HepG2 (cell line): ENCODE measurements around the gene DQX1. TPM values are rescaled to one million over a fixed set of nuclear protein-coding genes. Genes with fewer than 3 reads are reported as not detected.

Experiments
- ARHGAP35 ChIP-seq: sonication (generic); formaldehyde crosslinking; IDR thresholded peaks from 2 replicates; pipeline ENCODE4 v1.9.0; 2022; ENCODE audit warnings: mild to moderate bottlenecking, inconsistent platforms, moderate library complexity, missing genetic modification reagents, borderline replicate concordance
- ARNT2 ChIP-seq: sonication (generic); formaldehyde crosslinking; IDR thresholded peaks from 2 replicates; pipeline ENCODE4 v1.8.0; 2022; ENCODE audit warnings: mild to moderate bottlenecking, low read depth, missing genetic modification reagents, moderate library complexity
- ATF1 ChIP-seq: IDR thresholded peaks from 2 replicates; pipeline ENCODE4 v1.6.1; 2016; ENCODE audit warnings: mild to moderate bottlenecking, control low read depth
- BATF2 ChIP-seq: sonication (generic); formaldehyde crosslinking; IDR thresholded peaks from 2 replicates; pipeline ENCODE4 v1.8.0; 2022; ENCODE audit warnings: mild to moderate bottlenecking, missing genetic modification reagents, moderate library complexity
- EZH2 ChIP-seq: conservative IDR thresholded peaks from 2 replicates; pipeline ENCODE4 v1.6.1; 2012; ENCODE audit warnings: mild to moderate bottlenecking, low read depth, low read length, moderate library complexity
- HNF4G ChIP-seq, 2 experiments: sonication (generic) in 1 of 2; formaldehyde crosslinking in 1 of 2; IDR thresholded peaks; 2 replicates each; pipeline versions ENCODE4 v1.4.0 to v1.6.1; 2011 to 2020; ENCODE audit warnings: borderline replicate concordance in 2 of 2, low read depth in 2 of 2, mild to moderate bottlenecking in 2 of 2, low read length in 1 of 2, missing genetic modification reagents in 1 of 2, moderate library complexity in 1 of 2
- KDM1A ChIP-seq: IDR thresholded peaks from 2 replicates; pipeline ENCODE4 v1.6.1; 2016; ENCODE audit warnings: missing compliant biosample characterization
- NFKB2 ChIP-seq: sonication (generic); formaldehyde crosslinking; IDR thresholded peaks from 2 replicates; pipeline ENCODE4 v1.4.0; 2020; ENCODE audit warnings: missing genetic modification reagents, borderline replicate concordance
- NRL ChIP-seq: sonication (generic); formaldehyde crosslinking; IDR thresholded peaks from 2 replicates; pipeline ENCODE4 v1.5.0; 2020; ENCODE audit warnings: missing genetic modification reagents, mild to moderate bottlenecking, moderate library complexity, borderline replicate concordance
- POLR2AphosphoS5 ChIP-seq: IDR thresholded peaks from 2 replicates; pipeline ENCODE4 v1.6.1; 2012; ENCODE audit warnings: low read depth, low read length
- RFXAP ChIP-seq: sonication (generic); formaldehyde crosslinking; IDR thresholded peaks from 2 replicates; pipeline ENCODE4 v1.4.0; 2020; ENCODE audit warnings: missing genetic modification reagents, borderline replicate concordance
- SRF ChIP-seq: IDR thresholded peaks from 2 replicates; pipeline ENCODE4 v1.6.1; 2011; ENCODE audit warnings: mild to moderate bottlenecking, low read depth, low read length, moderate library complexity
- SRY ChIP-seq: sonication (generic); formaldehyde crosslinking; IDR thresholded peaks from 2 replicates; pipeline ENCODE4 v1.8.0; 2022; ENCODE audit warnings: mild to moderate bottlenecking, missing genetic modification reagents
- TCF7L2 ChIP-seq: IDR thresholded peaks from 2 replicates; pipeline ENCODE4 v1.6.1; 2011; ENCODE audit warnings: mild to moderate bottlenecking, low read depth, low read length, moderate library complexity
- ZNF343 ChIP-seq: sonication (generic); formaldehyde crosslinking; IDR thresholded peaks from 2 replicates; pipeline ENCODE4 v1.4.0; 2020; ENCODE audit warnings: mild to moderate bottlenecking, missing genetic modification reagents
- ZNF530 ChIP-seq: sonication (generic); formaldehyde crosslinking; IDR thresholded peaks from 2 replicates; pipeline ENCODE4 v1.5.0; 2020; ENCODE audit warnings: low read depth, mild to moderate bottlenecking, missing genetic modification reagents
- ZNF619 ChIP-seq: sonication (generic); formaldehyde crosslinking; IDR thresholded peaks from 2 replicates; pipeline ENCODE4 v1.4.0; 2020; ENCODE audit warnings: mild to moderate bottlenecking, missing genetic modification reagents
- ZNF879 ChIP-seq: sonication (generic); formaldehyde crosslinking; IDR thresholded peaks from 2 replicates; pipeline ENCODE4 v1.8.1; 2023; ENCODE audit warnings: missing genetic modification reagents
- ZSCAN25 ChIP-seq: sonication (generic); formaldehyde crosslinking; IDR thresholded peaks from 2 replicates; pipeline ENCODE4 v1.8.0; 2022; ENCODE audit warnings: mild to moderate bottlenecking, missing genetic modification reagents
- polyA plus RNA-seq, 8 experiments: library from polyadenylated mRNA; depleted of rRNA in 3 of 8; stranded (reverse) in 7 of 8; unstranded in 1 of 8; fragments of >200 nt; fragmentation: Illumina TruSeq in 4 of 8; extraction: Trizol in 4 of 8; gene quantifications; 2 replicates each; pipeline versions ENCODE4 v1.2.1 to v1.2.3, GENCODE V29; 2011 to 2016; ENCODE audit warnings: low read depth in 4 of 8, missing spikeins in 1 of 8, mixed read lengths in 1 of 8; ENCODE audit not compliant: insufficient read depth in 1 of 8
- total RNA-seq, 5 experiments: library from RNA; depleted of rRNA; stranded (reverse); fragments of >200 nt; fragmentation: Illumina TruSeq; extraction: Trizol; gene quantifications; 2 replicates each; pipeline ENCODE4 v1.2.3, GENCODE V29; 2016; ENCODE audit warnings: low read depth in 1 of 5
- TF ChIP-seq, protein P1 (sequence below): sonication (generic); formaldehyde crosslinking; IDR thresholded peaks from 2 replicates; pipeline ENCODE4 v1.5.1; 2020; ENCODE audit warnings: mild to moderate bottlenecking, missing genetic modification reagents, moderate library complexity
- TF ChIP-seq, protein P2 (sequence below): sonication (generic); formaldehyde crosslinking; IDR thresholded peaks from 2 replicates; pipeline ENCODE4 v1.8.0; 2022; ENCODE audit warnings: missing genetic modification reagents, mild to moderate bottlenecking, moderate library complexity, borderline replicate concordance
- TF ChIP-seq, protein P3 (sequence below): sonication (generic); formaldehyde crosslinking; IDR thresholded peaks from 2 replicates; pipeline ENCODE4 v1.4.0; 2020; ENCODE audit warnings: mild to moderate bottlenecking, missing genetic modification reagents

Gene DQX1
- total and polyA plus RNA-seq, 2 of the 13 experiments (the other 11 are each of a cell fraction or from before 2014, with no cell fraction given) = 27.6 to 89.8 TPM

DNA sequence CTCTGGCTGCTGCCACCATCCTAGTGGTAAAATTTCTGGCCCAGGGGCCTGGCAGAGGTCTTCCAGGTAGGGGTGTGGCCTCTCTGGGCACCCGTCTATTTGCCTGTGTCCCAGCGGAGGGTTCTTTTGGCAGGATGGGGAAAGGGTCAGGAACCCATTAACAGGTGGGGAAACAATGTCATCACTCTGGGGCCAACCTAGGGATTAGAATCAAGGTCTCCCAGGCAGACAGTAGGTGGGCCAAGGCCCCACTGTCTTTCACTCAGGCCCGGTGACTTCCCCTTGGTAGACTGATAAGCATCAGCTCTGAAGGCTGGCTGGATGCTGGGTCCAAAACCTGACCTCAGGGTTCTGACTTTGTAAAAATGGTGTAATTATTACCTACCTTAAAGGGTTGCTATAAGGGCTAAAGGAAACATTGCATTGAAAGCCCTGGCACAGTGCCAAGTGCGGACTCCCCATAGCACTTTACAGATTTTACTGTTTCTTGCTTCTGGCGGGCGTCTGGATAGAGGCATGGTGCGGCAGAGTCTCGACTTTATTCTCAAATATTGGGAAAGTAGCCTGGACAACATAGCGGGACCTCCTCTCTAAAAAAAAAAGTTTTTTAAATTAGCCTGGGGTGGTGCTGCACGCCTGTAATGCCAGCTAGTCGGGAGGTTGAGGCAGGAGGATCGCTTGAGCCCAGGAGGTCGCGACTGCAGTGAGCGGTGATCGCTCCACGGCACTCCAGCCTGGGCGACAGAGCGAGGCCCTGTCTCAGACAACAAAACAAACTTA lies 28.8 kb downstream of the DQX1 start (continued):
- TF ChIP-seq ATF1 (no peak), ZNF343 (CRISPR knock-in tag) (no peak), ZNF879 (CRISPR knock-in tag) (no peak; the same call in 1 of the 2 replicates), NFKB2 (CRISPR knock-in tag) (no peak), RFXAP (CRISPR knock-in tag) (no peak), ARHGAP35 (CRISPR knock-in tag) (no peak), BATF2 (0 out of 2 replicates have a peak, but pooled peaks have one; percentile 36), ZSCAN25 (CRISPR knock-in tag) (no peak), SRY (CRISPR knock-in tag) (no peak), ZNF530 (CRISPR knock-in tag) (no peak), KDM1A (CRISPR knock-in tag) (no peak), ZNF619 (no peak), TCF7L2 (no peak), EZH2 (no peak), ARNT2 (CRISPR knock-in tag) (0 out of 2 replicates have a peak, but pooled peaks have one; percentile 11), NRL (CRISPR knock-in tag) (no peak), POLR2AphosphoS5 (no peak; the same call in 1 of the 2 replicates), HNF4G (IDR thresholded peaks at IDR 0.05; ENCODE audit: borderline replicate concordance, low read depth, low read length) (peak; percentile 66; the same call in 1 of the 2 replicates), HNF4G (CRISPR knock-in tag; IDR thresholded peaks at IDR 0.05; ENCODE audit: borderline replicate concordance, low read depth) (0 out of 2 replicates have a peak, but pooled peaks have one; percentile 50), SRF (no peak)
- TF ChIP-seq, protein P1, sequence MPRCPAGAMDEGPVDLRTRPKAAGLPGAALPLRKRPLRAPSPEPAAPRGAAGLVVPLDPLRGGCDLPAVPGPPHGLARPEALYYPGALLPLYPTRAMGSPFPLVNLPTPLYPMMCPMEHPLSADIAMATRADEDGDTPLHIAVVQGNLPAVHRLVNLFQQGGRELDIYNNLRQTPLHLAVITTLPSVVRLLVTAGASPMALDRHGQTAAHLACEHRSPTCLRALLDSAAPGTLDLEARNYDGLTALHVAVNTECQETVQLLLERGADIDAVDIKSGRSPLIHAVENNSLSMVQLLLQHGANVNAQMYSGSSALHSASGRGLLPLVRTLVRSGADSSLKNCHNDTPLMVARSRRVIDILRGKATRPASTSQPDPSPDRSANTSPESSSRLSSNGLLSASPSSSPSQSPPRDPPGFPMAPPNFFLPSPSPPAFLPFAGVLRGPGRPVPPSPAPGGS = no peak
- TF ChIP-seq, protein P2, sequence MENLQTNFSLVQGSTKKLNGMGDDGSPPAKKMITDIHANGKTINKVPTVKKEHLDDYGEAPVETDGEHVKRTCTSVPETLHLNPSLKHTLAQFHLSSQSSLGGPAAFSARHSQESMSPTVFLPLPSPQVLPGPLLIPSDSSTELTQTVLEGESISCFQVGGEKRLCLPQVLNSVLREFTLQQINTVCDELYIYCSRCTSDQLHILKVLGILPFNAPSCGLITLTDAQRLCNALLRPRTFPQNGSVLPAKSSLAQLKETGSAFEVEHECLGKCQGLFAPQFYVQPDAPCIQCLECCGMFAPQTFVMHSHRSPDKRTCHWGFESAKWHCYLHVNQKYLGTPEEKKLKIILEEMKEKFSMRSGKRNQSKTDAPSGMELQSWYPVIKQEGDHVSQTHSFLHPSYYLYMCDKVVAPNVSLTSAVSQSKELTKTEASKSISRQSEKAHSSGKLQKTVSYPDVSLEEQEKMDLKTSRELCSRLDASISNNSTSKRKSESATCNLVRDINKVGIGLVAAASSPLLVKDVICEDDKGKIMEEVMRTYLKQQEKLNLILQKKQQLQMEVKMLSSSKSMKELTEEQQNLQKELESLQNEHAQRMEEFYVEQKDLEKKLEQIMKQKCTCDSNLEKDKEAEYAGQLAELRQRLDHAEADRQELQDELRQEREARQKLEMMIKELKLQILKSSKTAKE (CRISPR knock-in tag) = peak; percentile 68; the same call in 1 of the 2 replicates
- TF ChIP-seq, protein P3, sequence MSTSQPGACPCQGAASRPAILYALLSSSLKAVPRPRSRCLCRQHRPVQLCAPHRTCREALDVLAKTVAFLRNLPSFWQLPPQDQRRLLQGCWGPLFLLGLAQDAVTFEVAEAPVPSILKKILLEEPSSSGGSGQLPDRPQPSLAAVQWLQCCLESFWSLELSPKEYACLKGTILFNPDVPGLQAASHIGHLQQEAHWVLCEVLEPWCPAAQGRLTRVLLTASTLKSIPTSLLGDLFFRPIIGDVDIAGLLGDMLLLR = no peak
